OCI-LY7 (cell line): Measurements from ENCODE around the gene NAA38.

Experiments
- EZH2phosphoT487 ChIP-seq: fragments of 200-600 bp; sonication (generic); IDR thresholded peaks from 2 replicates; pipeline ENCODE4 v1.6.1; 2018; ENCODE audit warnings: low read depth, borderline replicate concordance, mild to moderate bottlenecking, mixed run types, antibody characterized with exemption, low read length, moderate library complexity, mixed read lengths
- TF ChIP-seq, protein P1 (sequence below): fragments of 200-600 bp; sonication (generic); conservative IDR thresholded peaks from 2 replicates; pipeline ENCODE4 v1.5.1; 2014; ENCODE audit warnings: mild to moderate bottlenecking, antibody characterized with exemption, low read length, moderate library complexity, mixed read lengths

- TF ChIP-seq, protein P1, sequence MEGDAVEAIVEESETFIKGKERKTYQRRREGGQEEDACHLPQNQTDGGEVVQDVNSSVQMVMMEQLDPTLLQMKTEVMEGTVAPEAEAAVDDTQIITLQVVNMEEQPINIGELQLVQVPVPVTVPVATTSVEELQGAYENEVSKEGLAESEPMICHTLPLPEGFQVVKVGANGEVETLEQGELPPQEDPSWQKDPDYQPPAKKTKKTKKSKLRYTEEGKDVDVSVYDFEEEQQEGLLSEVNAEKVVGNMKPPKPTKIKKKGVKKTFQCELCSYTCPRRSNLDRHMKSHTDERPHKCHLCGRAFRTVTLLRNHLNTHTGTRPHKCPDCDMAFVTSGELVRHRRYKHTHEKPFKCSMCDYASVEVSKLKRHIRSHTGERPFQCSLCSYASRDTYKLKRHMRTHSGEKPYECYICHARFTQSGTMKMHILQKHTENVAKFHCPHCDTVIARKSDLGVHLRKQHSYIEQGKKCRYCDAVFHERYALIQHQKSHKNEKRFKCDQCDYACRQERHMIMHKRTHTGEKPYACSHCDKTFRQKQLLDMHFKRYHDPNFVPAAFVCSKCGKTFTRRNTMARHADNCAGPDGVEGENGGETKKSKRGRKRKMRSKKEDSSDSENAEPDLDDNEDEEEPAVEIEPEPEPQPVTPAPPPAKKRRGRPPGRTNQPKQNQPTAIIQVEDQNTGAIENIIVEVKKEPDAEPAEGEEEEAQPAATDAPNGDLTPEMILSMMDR = peak; percentile 51
- no peak for TF ChIP-seq EZH2phosphoT487
Measured at GRCh38 chr17:7887038-7887481, 29.7 kb upstream of the NAA38 start.
